Retina (tissue), 1 donor: ENCODE results near the gene EGFL7.

ENCODE experiments used
- DNase-seq: peaks from one replicate; pipeline ENCODE4 v3.0.0-alpha.2; 2016

EGFL7 gene

GRCh38 chr9:136645352-136645902 is 17.3 kb upstream of the EGFL7 start:
- no peak for DNase-seq

GRCh38 chr9:136645903-136646754 is 16.6 kb upstream of the EGFL7 start:
- peak; percentile 62 for DNase-seq

GRCh38 chr9:136646827-136647711 is 15.6 kb upstream of the EGFL7 start:
- DNase-seq: no peak

GRCh38 chr9:136648751-136649150 is 14.0 kb upstream of the EGFL7 start:
- no peak for DNase-seq

- no peak for DNase-seq
Measured at GRCh38 chr9:136650021-136650420, 12.7 kb upstream of the EGFL7 start.

GRCh38 chr9:136650648-136651047 is 12.1 kb upstream of the EGFL7 start:
- DNase-seq: peak; percentile 64

GRCh38 chr9:136651860-136652259 is 10.9 kb upstream of the EGFL7 start:
- no peak for DNase-seq

- DNase-seq: no peak
Measured at GRCh38 chr9:136653323-136654079, 9.2 kb upstream of the EGFL7 start.

GRCh38 chr9:136654820-136655535 is 7.7 kb upstream of the EGFL7 start:
- no peak for DNase-seq

GRCh38 chr9:136655536-136656182 is 7.1 kb upstream of the EGFL7 start:
- DNase-seq: no peak

GRCh38 chr9:136656183-136656738 is 6.5 kb upstream of the EGFL7 start:
- DNase-seq: no peak

- no peak for DNase-seq
Measured at GRCh38 chr9:136656795-136657611, 5.7 kb upstream of the EGFL7 start.

GRCh38 chr9:136657974-136658848 is 4.5 kb upstream of the EGFL7 start:
- no peak for DNase-seq

GRCh38 chr9:136658849-136659535 is 3.7 kb upstream of the EGFL7 start:
- no peak for DNase-seq

GRCh38 chr9:136659861-136660784 is 2.6 kb upstream of the EGFL7 start:
- no peak for DNase-seq

- no peak for DNase-seq
Measured at GRCh38 chr9:136660971-136661550, 1.7 kb upstream of the EGFL7 start.
